Erythroblast (primary cell): ENCODE measurements around the gene BEND3.
"Not testable (repeated sequence)": the region's sequence is repeated elsewhere in the genome, so short reads cannot be mapped to it uniquely, and the experiment has no call there.

Source experiments
- DNase-seq, 2 experiments: peaks; one replicate each; lab custom pipeline; 2025; lab: John Stamatoyannopoulos, UW
- GATA1 ChIP-seq: IDR thresholded peaks from 2 replicates; pipeline ENCODE4 v1.6.1; 2011; ENCODE audit warnings: low read depth, mild to moderate bottlenecking, control low read depth, low read length, moderate library complexity
- POLR2A ChIP-seq: IDR thresholded peaks from 2 replicates; pipeline ENCODE4 v1.6.1; 2011; ENCODE audit warnings: mild to moderate bottlenecking, low read length

BEND3 gene

GRCh38 chr6:107110200-107110599 is 5.1 kb downstream of the BEND3 start:
- DNase-seq = peak in 1 of 2 experiments; percentile 8

GRCh38 chr6:107108201-107108890 is 7.0 kb downstream of the BEND3 start:
- no peak for DNase-seq
- TF ChIP-seq GATA1 (no peak), POLR2A (no peak)

More at GRCh38 chr6:107110200-107110599, 5.1 kb downstream of the BEND3 start:
- no peak for TF ChIP-seq POLR2A
- TF ChIP-seq GATA1 = no peak

GRCh38 chr6:107107791-107108190 is 7.5 kb downstream of the BEND3 start:
- no peak for DNase-seq
- TF ChIP-seq GATA1 (no peak), POLR2A (no peak)

GRCh38 chr6:107106165-107106564 is 9.2 kb downstream of the BEND3 start:
- TF ChIP-seq GATA1 (no peak), POLR2A (no peak)

GRCh38 chr6:107105511-107106116 is 9.7 kb downstream of the BEND3 start:
- no peak for DNase-seq
- TF ChIP-seq GATA1 (no peak), POLR2A (no peak)

More at GRCh38 chr6:107106165-107106564, 9.2 kb downstream of the BEND3 start:
- DNase-seq = no peak

- no peak for DNase-seq
- TF ChIP-seq POLR2A (no peak), GATA1 (no peak)
Measured at GRCh38 chr6:107103082-107103481, 12.2 kb downstream of the BEND3 start.

- DNase-seq = no peak
- TF ChIP-seq POLR2A = no peak
- TF ChIP-seq GATA1 = no peak
Measured at GRCh38 chr6:107102414-107102805, 12.9 kb downstream of the BEND3 start.

- no peak for TF ChIP-seq GATA1
- TF ChIP-seq POLR2A = no peak
- no peak for DNase-seq
Measured at GRCh38 chr6:107101686-107102413, 13.5 kb downstream of the BEND3 start.

- no peak for DNase-seq
- no peak for TF ChIP-seq POLR2A
- TF ChIP-seq GATA1 = no peak
Measured at GRCh38 chr6:107101211-107101610, 14.1 kb downstream of the BEND3 start.

GRCh38 chr6:107098436-107099307 is 16.6 kb downstream of the BEND3 start:
- TF ChIP-seq POLR2A (no peak), GATA1 (no peak)

GRCh38 chr6:107084459-107084858 is 30.9 kb downstream of the BEND3 start:
- DNase-seq = not testable (repeated sequence)

More at GRCh38 chr6:107098436-107099307, 16.6 kb downstream of the BEND3 start:
- no peak for DNase-seq

- no peak for DNase-seq
- TF ChIP-seq GATA1 (no peak), POLR2A (no peak)
Measured at GRCh38 chr6:107083921-107084320, 31.4 kb downstream of the BEND3 start.

GRCh38 chr6:107083047-107083768 is 32.1 kb downstream of the BEND3 start:
- DNase-seq = no peak
- TF ChIP-seq GATA1 = no peak
- TF ChIP-seq POLR2A = no peak
